ENCODE results near the gene CNR1.

CNR1 gene

GRCh38 chr6:88168362-88168761 is 2.2 kb upstream of the CNR1 start:
- Histone ChIP-seq H3K36me3 (ENCODE audit: insufficient read depth, low read length) (no peaks in the 10 kb centered on the region), H3K27me3 (ENCODE audit: insufficient read depth, low read length) (peaks cover 70% of the 10 kb centered on the region), H3K4me3 (ENCODE audit: low read length) (no peak overlapping the region), H3K9ac (ENCODE audit: low read depth, low read length) (no peak overlapping the region), H3K9me3 (ENCODE audit: insufficient read depth, low read depth, low read length) (no peaks in the 10 kb centered on the region), H3K4me1 (ENCODE audit: insufficient read depth, low read length) (peaks cover 6% of the 10 kb centered on the region; the same call in 1 of the 2 replicates), H3K27ac (ENCODE audit: low read depth, low read length) (no peak overlapping the region)
- WGBS, result 86% methylated on average over 3 of the region's 3 CpGs

DNA sequence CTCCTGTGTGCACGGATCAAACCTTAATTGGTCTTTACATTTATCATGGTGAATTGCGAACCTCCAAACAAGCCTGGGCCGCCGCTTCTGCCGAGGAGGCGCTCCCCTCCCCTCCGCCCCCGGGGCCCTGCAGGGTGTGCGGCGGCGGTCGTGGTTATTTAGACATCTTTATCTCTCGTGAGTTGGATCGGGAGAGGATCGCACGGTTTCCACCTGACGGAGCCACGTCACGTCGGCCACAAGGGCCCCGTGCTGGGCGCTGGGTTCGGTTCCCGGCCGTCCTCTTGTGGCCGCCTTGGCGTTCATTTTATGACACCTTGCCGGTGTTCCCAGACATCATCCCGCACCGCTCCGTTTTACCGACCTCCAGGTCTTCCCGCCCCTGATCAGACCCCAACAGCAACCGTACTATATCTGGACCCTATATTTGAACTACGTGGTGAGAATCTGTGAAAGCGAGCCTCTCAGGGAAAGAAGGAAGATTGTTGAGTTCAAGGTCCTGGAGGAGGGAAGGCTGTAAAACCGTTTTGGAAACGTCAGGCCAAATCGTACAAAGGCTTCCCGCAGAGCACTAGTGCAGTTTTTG is 1.3 kb upstream of the CNR1 start:
- WGBS, result 7% methylated on average over 40 of the region's 40 CpGs
- Histone ChIP-seq H3K4me1 (ENCODE audit: insufficient read depth, low read length) (peaks cover 2% of the 10 kb centered on the region; the same call in 1 of the 2 replicates), H3K4me3 (ENCODE audit: low read length) (peak overlapping the region; percentile 71), H3K9ac (ENCODE audit: low read depth, low read length) (peak overlapping the region; percentile 74; the same call in 1 of the 2 replicates), H3K9me3 (ENCODE audit: insufficient read depth, low read depth, low read length) (no peaks in the 10 kb centered on the region), H3K27me3 (ENCODE audit: insufficient read depth, low read length) (peaks cover 77% of the 10 kb centered on the region), H3K27ac (ENCODE audit: low read depth, low read length) (no peak overlapping the region), H3K36me3 (ENCODE audit: insufficient read depth, low read length) (no peaks in the 10 kb centered on the region)

GRCh38 chr6:88166493-88167351 is 575 bp upstream of the CNR1 start:
- Histone ChIP-seq H3K27ac (ENCODE audit: low read depth, low read length) (no peak overlapping the region), H3K4me1 (ENCODE audit: insufficient read depth, low read length) (peaks cover 2% of the 10 kb centered on the region; the same call in 1 of the 2 replicates), H3K9ac (ENCODE audit: low read depth, low read length) (peak overlapping the region; percentile 74), H3K4me3 (ENCODE audit: low read length) (peak overlapping the region; percentile 71), H3K9me3 (ENCODE audit: insufficient read depth, low read depth, low read length) (no peaks in the 10 kb centered on the region), H3K27me3 (ENCODE audit: insufficient read depth, low read length) (peaks cover 77% of the 10 kb centered on the region), H3K36me3 (ENCODE audit: insufficient read depth, low read length) (no peaks in the 10 kb centered on the region)
- WGBS, result under 1% methylated on average over 103 of the region's 103 CpGs

DNA sequence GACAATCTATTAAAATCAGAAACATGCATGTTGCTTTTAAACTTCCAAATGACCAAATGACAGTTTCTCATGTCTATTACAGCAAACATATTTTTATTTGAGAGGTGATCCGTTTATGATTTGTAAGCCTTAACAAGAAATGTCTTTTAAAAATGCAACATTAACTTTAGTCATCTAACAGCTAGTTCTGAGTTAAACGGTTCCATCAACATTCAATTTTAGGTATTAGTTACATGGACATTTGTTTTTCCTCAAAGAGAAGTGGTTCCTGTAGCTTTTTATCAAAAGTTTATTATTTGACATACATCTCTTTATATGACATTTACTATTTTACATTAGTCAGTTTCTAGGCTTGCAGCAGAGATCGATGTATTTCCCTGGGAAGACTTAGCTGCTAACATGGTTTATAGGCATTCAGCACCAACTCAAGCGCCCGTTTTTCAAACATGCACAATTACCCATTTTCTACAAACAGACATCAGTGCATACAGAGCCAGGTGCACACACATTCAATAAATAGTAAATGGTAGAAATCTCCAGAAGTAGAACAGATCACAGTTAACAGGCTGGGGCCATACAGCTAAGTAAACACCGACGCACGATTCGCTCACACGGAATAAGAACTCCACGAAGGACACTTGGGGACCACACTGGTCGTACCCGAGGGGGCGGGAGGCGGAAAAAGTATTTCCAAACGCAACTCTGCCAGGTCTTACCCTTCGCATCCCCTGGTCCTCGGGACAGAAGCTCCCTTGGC is 882 bp downstream of the CNR1 start:
- Histone ChIP-seq H3K4me1 (ENCODE audit: insufficient read depth, low read length) (peaks cover 2% of the 10 kb centered on the region; the same call in 1 of the 2 replicates), H3K9ac (ENCODE audit: low read depth, low read length) (peak overlapping the region; percentile 74), H3K27me3 (ENCODE audit: insufficient read depth, low read length) (peaks cover 73% of the 10 kb centered on the region), H3K27ac (ENCODE audit: low read depth, low read length) (no peak overlapping the region), H3K9me3 (ENCODE audit: insufficient read depth, low read depth, low read length) (no peaks in the 10 kb centered on the region), H3K36me3 (ENCODE audit: insufficient read depth, low read length) (no peaks in the 10 kb centered on the region), H3K4me3 (ENCODE audit: low read length) (peak overlapping the region; percentile 71)
- WGBS, result 17% methylated on average over 17 of the region's 18 CpGs

DNA sequence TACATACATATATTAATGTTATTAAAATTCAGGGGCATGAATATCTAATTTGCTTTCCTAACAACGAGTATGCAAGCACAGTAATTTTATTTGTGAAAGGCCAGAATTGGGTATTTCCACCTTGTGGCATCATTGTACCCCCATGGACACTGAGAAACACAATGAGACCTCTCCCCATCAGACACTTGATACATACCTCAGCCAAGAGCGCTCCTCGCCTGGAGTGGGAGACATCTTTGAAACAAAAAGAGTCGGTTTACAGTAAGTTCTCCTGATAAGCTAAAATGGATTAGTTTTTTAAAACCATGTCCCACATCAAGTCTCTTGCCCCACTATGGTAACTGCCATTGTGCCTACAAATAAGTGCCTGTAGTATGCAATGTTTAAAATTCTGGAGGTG is 2.1 kb downstream of the CNR1 start:
- Histone ChIP-seq H3K27ac (ENCODE audit: low read depth, low read length) (no peak overlapping the region), H3K9ac (ENCODE audit: low read depth, low read length) (no peak overlapping the region), H3K4me3 (ENCODE audit: low read length) (no peak overlapping the region), H3K4me1 (ENCODE audit: insufficient read depth, low read length) (peaks cover 2% of the 10 kb centered on the region; the same call in 1 of the 2 replicates), H3K36me3 (ENCODE audit: insufficient read depth, low read length) (no peaks in the 10 kb centered on the region), H3K27me3 (ENCODE audit: insufficient read depth, low read length) (peaks cover 61% of the 10 kb centered on the region), H3K9me3 (ENCODE audit: insufficient read depth, low read depth, low read length) (no peaks in the 10 kb centered on the region)
- WGBS, result 98% methylated on average over 4 of the region's 4 CpGs

GRCh38 chr6:88163616-88164015 is 2.5 kb downstream of the CNR1 start:
- no peak overlapping the region for H3K27ac ChIP-seq (ENCODE audit: low read depth, low read length)
- no peak overlapping the region for H3K9ac ChIP-seq (ENCODE audit: low read depth, low read length)
- 88% methylated on average over 1 of the region's 1 CpG for WGBS
- no peaks in the 10 kb centered on the region for H3K36me3 ChIP-seq (ENCODE audit: insufficient read depth, low read length)
- peaks cover 56% of the 10 kb centered on the region for H3K27me3 ChIP-seq (ENCODE audit: insufficient read depth, low read length)
- H3K4me3 ChIP-seq (ENCODE audit: low read length), result no peak overlapping the region
- H3K4me1 ChIP-seq (ENCODE audit: insufficient read depth, low read length), result peaks cover 2% of the 10 kb centered on the region; the same call in 1 of the 2 replicates
- no peaks in the 10 kb centered on the region for H3K9me3 ChIP-seq (ENCODE audit: insufficient read depth, low read depth, low read length)

DNA sequence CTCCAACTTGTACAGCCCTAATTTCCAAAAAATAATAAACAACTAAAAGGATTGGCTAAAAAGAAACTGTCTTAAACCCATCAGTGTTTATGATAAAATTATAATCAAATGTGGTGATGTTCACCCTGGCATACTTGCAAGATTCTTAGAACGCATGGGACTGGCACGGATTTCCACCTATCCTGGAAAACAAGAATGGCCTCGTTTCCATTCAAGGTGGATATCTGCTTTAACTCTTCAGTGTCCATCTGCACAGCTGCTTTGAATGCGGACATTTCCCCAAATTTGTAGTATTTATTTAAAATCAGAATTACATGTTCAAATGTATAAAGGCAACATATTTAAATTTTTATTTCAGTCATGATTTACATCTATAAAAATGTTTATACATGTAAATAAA is 4.2 kb downstream of the CNR1 start:
- Histone ChIP-seq H3K4me3 (ENCODE audit: low read length) (no peak overlapping the region), H3K9ac (ENCODE audit: low read depth, low read length) (no peak overlapping the region), H3K27me3 (ENCODE audit: insufficient read depth, low read length) (peaks cover 39% of the 10 kb centered on the region), H3K9me3 (ENCODE audit: insufficient read depth, low read depth, low read length) (no peaks in the 10 kb centered on the region), H3K36me3 (ENCODE audit: insufficient read depth, low read length) (no peaks in the 10 kb centered on the region), H3K27ac (ENCODE audit: low read depth, low read length) (no peak overlapping the region), H3K4me1 (ENCODE audit: insufficient read depth, low read length) (no peaks in the 10 kb centered on the region)
- WGBS, result 82% methylated on average over 4 of the region's 4 CpGs

DNA sequence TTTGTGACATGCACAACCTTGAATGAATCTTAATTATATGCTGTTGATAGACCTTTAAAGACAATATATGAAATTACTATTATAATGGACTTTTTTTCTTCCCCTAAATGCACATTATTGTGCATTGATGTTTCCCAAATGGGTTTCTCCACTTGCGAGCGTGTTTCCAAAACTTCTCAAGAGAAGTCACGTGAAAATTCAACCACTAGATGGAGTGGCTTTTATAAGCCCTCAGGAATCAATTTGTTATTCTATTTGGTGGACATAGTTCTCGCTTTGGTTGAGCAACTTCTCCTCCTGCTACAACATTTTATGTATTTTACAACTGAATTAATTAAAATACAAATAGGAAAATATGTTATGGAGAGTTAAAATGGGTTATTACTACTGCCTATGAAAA is 9.0 kb downstream of the CNR1 start:
- Histone ChIP-seq H3K4me3 (ENCODE audit: low read length) (no peak overlapping the region), H3K27ac (ENCODE audit: low read depth, low read length) (no peak overlapping the region), H3K27me3 (ENCODE audit: insufficient read depth, low read length) (no peaks in the 10 kb centered on the region), H3K4me1 (ENCODE audit: insufficient read depth, low read length) (no peaks in the 10 kb centered on the region), H3K9me3 (ENCODE audit: insufficient read depth, low read depth, low read length) (no peaks in the 10 kb centered on the region), H3K9ac (ENCODE audit: low read depth, low read length) (no peak overlapping the region), H3K36me3 (ENCODE audit: insufficient read depth, low read length) (no peaks in the 10 kb centered on the region)
- whole genome bisulfite sequencing, result 93% methylated on average over 3 of the region's 4 CpGs

DNA sequence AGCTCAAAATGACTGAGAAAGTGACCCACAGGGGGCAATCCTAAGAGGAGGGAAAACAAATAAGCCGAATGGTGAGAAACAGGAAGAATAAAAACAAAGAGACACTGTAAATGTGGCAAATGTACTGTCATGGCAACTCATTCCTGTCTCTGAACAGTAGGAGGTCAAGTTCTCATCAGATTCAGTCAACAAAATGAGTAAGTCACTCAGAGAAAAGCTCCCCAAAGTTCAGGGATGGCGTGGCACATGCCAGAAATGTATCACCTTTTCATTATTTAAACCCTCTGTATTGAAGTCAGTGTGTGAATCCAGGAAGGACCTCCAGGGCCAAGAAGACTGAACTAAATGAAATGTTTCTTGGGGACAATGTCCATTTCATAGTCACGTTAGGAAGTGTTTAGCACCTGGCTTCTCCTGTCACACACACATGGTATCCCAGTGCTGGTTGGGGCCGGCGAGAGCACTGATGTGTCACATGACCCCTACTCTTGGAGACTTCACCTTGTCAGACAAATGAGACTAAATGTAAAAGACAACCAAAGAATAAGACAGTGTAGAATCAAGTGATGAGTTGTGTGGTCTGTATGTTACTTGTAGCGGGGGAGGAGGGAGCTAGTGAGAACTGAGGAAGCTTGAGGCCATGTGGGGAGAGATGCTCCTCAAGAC is 20.7 kb downstream of the CNR1 start:
- Histone ChIP-seq H3K4me3 (ENCODE audit: low read length) (no peak overlapping the region), H3K36me3 (ENCODE audit: insufficient read depth, low read length) (no peaks in the 10 kb centered on the region), H3K9me3 (ENCODE audit: insufficient read depth, low read depth, low read length) (no peaks in the 10 kb centered on the region), H3K9ac (ENCODE audit: low read depth, low read length) (no peak overlapping the region), H3K4me1 (ENCODE audit: insufficient read depth, low read length) (peaks cover 15% of the 10 kb centered on the region), H3K27me3 (ENCODE audit: insufficient read depth, low read length) (no peaks in the 10 kb centered on the region; the same call in 1 of the 2 replicates), H3K27ac (ENCODE audit: low read depth, low read length) (no peak overlapping the region)
- 88% methylated on average over 6 of the region's 6 CpGs for WGBS

- 95% methylated on average over 20 of the region's 20 CpGs for WGBS
- Histone ChIP-seq H3K27me3 (ENCODE audit: insufficient read depth, low read length) (no peaks in the 10 kb centered on the region; the same call in 1 of the 2 replicates), H3K4me3 (ENCODE audit: low read length) (no peak overlapping the region), H3K4me1 (ENCODE audit: insufficient read depth, low read length) (peaks cover 21% of the 10 kb centered on the region), H3K36me3 (ENCODE audit: insufficient read depth, low read length) (no peaks in the 10 kb centered on the region), H3K9me3 (ENCODE audit: insufficient read depth, low read depth, low read length) (no peaks in the 10 kb centered on the region), H3K27ac (ENCODE audit: low read depth, low read length) (no peak overlapping the region), H3K9ac (ENCODE audit: low read depth, low read length) (no peak overlapping the region)
These were observed 21.4 kb downstream of the CNR1 start for GRCh38 chr6:88144637-88145297.
